LNCaP clone FGC (cell line): ENCODE results near the gene ITPR2.
"Not testable (repeated sequence)": the region's sequence is repeated elsewhere in the genome, so short reads cannot be mapped to it uniquely, and the experiment has no call there.

Source experiments
- DNase-seq: peaks from one replicate; pipeline ENCODE4 v3.0.0-alpha.2; 2011; ENCODE audit warnings: low read depth
- H3K4me3 ChIP-seq: 2 replicates; pipeline ENCODE4 v1.5.1; 2011; ENCODE audit warnings: mild to moderate bottlenecking, low read depth, low read length, control low read depth
- CTCF ChIP-seq: IDR thresholded peaks from 2 replicates; pipeline ENCODE4 v1.5.1; 2012; ENCODE audit warnings: mild to moderate bottlenecking; ENCODE audit not compliant: control insufficient read depth, insufficient read depth; ENCODE audit errors: extremely low read depth

Gene ITPR2

GRCh38 chr12:26608273-26608672 lies 224.7 kb downstream of the ITPR2 start:
- TF ChIP-seq CTCF, result no peak
- DNase-seq, result no peak
- H3K4me3 ChIP-seq, result no peak overlapping the region

- no peak for DNase-seq
- TF ChIP-seq CTCF, result no peak
- H3K4me3 ChIP-seq, result no peak overlapping the region
Observed at GRCh38 chr12:26606911-26607310, 226.1 kb downstream of the ITPR2 start.

- H3K4me3 ChIP-seq, DNase-seq: not testable (repeated sequence)
Observed at GRCh38 chr12:26604813-26605212, 228.2 kb downstream of the ITPR2 start.

- no peak for TF ChIP-seq CTCF
- peak; percentile 13 for DNase-seq
Observed at GRCh38 chr12:26599096-26599695, 233.8 kb downstream of the ITPR2 start.

GRCh38 chr12:26595806-26596205 lies 237.2 kb downstream of the ITPR2 start:
- no peak for DNase-seq
- H3K4me3 ChIP-seq, result no peak overlapping the region
- TF ChIP-seq CTCF, result no peak

More at GRCh38 chr12:26599096-26599695, 233.8 kb downstream of the ITPR2 start:
- no peak overlapping the region for H3K4me3 ChIP-seq

- TF ChIP-seq CTCF, result no peak
- DNase-seq, result no peak
- no peak overlapping the region for H3K4me3 ChIP-seq
Observed at GRCh38 chr12:26580619-26581018, 252.4 kb downstream of the ITPR2 start.

GRCh38 chr12:26576266-26576665 lies 256.7 kb downstream of the ITPR2 start:
- DNase-seq, result no peak
- H3K4me3 ChIP-seq, result no peak overlapping the region
- no peak for TF ChIP-seq CTCF
